Measurements from ENCODE around the gene FEZ2. TPM values are rescaled to one million over a fixed set of nuclear protein-coding genes. Genes with fewer than 3 reads are reported as not detected.
"Not testable (repeated sequence)": the region's sequence is repeated elsewhere in the genome, so short reads cannot be mapped to it uniquely, and the experiment has no call there.

FEZ2 gene
- total RNA-seq, 1 experiment from 2014 or later = 57.5 TPM

DNA sequence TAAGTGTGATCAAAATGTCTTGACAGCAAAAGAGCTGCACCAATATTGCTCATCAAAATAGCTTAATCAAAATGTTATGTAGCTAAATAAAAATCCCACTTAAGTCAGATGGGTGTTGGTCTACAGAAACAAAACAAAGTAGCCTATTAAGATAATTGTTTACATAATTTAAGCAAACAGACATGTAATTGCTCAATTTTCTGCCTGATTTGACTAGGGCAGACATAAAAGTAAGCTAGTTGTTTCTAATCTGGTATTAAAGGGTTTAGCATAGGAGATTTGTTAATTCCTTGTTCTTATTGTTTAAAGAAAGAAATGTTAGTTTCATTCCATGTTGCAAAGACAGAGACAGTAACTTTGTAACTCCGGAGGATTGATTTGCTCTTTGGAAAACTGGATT is 11.5 kb upstream of the FEZ2 start:
- CTCF ChIA-PET = no interaction called here
- no peaks in the 10 kb centered on the region for H3K36me3 ChIP-seq (ENCODE audit: insufficient read depth, low read length, poor library complexity, severe bottlenecking)
- H3K27ac ChIP-seq (ENCODE audit: low read depth, low read length, poor library complexity, severe bottlenecking) = no peak overlapping the region
- H3K4me3 ChIP-seq (ENCODE audit: low read depth, low read length, poor library complexity, severe bottlenecking) = no peak overlapping the region
- H3K27me3 ChIP-seq (replicated peaks; ENCODE audit: insufficient read depth, low read depth, low read length, poor library complexity) = no peaks in the 10 kb centered on the region
- intact Hi-C loops (cut with micrococcal nuclease; ENCODE audit: unreplicated experiment) = no loop called here
- BruUV-seq (replicated peaks) = no TSS peak
- peaks cover 4% of the 10 kb centered on the region for H3K4me1 ChIP-seq (ENCODE audit: insufficient read depth, low read length, poor library complexity, severe bottlenecking)
- TF ChIP-seq EZH2 (IDR thresholded peaks at IDR 0.05; ENCODE audit: borderline replicate concordance, low read depth, low read length, poor library complexity, severe bottlenecking) = no peak
- TF ChIP-seq, protein P1, sequence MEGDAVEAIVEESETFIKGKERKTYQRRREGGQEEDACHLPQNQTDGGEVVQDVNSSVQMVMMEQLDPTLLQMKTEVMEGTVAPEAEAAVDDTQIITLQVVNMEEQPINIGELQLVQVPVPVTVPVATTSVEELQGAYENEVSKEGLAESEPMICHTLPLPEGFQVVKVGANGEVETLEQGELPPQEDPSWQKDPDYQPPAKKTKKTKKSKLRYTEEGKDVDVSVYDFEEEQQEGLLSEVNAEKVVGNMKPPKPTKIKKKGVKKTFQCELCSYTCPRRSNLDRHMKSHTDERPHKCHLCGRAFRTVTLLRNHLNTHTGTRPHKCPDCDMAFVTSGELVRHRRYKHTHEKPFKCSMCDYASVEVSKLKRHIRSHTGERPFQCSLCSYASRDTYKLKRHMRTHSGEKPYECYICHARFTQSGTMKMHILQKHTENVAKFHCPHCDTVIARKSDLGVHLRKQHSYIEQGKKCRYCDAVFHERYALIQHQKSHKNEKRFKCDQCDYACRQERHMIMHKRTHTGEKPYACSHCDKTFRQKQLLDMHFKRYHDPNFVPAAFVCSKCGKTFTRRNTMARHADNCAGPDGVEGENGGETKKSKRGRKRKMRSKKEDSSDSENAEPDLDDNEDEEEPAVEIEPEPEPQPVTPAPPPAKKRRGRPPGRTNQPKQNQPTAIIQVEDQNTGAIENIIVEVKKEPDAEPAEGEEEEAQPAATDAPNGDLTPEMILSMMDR (conservative IDR thresholded peaks at IDR 0.05; ENCODE audit: low read depth, low read length) = no peak
- POLR2A ChIA-PET (ENCODE audit: low non-redundant PET) = no interaction called here
- no peak for DNase-seq (ENCODE audit: low spot score)
- H3K9me3 ChIP-seq (ENCODE audit: low read depth, low read length, poor library complexity, severe bottlenecking) = no peaks in the 10 kb centered on the region

- Histone ChIP-seq H3K4me1 (ENCODE audit: insufficient read depth, low read length, poor library complexity, severe bottlenecking) (no peaks in the 10 kb centered on the region), H3K36me3 (ENCODE audit: insufficient read depth, low read length, poor library complexity, severe bottlenecking) (no peaks in the 10 kb centered on the region), H3K9me3 (ENCODE audit: low read depth, low read length, poor library complexity, severe bottlenecking) (no peaks in the 10 kb centered on the region), H3K27ac (ENCODE audit: low read depth, low read length, poor library complexity, severe bottlenecking) (no peak overlapping the region), H3K27me3 (replicated peaks; ENCODE audit: insufficient read depth, low read depth, low read length, poor library complexity) (no peaks in the 10 kb centered on the region), H3K4me3 (ENCODE audit: low read depth, low read length, poor library complexity, severe bottlenecking) (no peak overlapping the region)
- ChIA-PET POLR2A (ENCODE audit: low non-redundant PET) (no interaction called here), CTCF (no interaction called here)
- intact Hi-C loops (cut with micrococcal nuclease; ENCODE audit: unreplicated experiment) = no loop called here
- BruUV-seq (replicated peaks) = no TSS peak
- TF ChIP-seq EZH2 (IDR thresholded peaks at IDR 0.05; ENCODE audit: borderline replicate concordance, low read depth, low read length, poor library complexity, severe bottlenecking) = no peak
- TF ChIP-seq, protein P1 (conservative IDR thresholded peaks at IDR 0.05; ENCODE audit: low read depth, low read length) = no peak
- no peak for DNase-seq (ENCODE audit: low spot score)
These were observed 10.0 kb upstream of the FEZ2 start for GRCh38 chr2:36607947-36608346.

DNA sequence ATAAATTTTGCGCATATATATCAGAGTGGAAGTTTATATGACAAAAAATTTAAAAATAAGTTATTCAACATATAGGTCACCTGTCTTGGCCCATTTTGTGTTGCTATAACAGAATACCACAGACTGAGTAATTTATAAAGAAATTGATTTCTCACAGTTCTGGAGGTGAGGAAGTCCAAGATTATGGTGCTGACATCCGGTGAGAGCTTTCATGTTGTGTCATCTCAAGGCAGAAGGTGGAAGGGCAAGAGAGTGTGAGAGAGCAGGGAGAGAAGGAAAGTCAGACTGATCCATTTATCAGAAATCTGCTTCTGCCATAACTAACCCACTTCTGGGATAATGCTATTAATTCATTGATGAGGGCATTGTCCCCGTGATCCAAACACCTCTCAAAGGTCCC is 9.0 kb upstream of the FEZ2 start:
- Histone ChIP-seq H3K4me1 (ENCODE audit: insufficient read depth, low read length, poor library complexity, severe bottlenecking) (no peaks in the 10 kb centered on the region), H3K4me3 (ENCODE audit: low read depth, low read length, poor library complexity, severe bottlenecking) (no peak overlapping the region), H3K27ac (ENCODE audit: low read depth, low read length, poor library complexity, severe bottlenecking) (no peak overlapping the region), H3K36me3 (ENCODE audit: insufficient read depth, low read length, poor library complexity, severe bottlenecking) (no peaks in the 10 kb centered on the region), H3K9me3 (ENCODE audit: low read depth, low read length, poor library complexity, severe bottlenecking) (no peaks in the 10 kb centered on the region), H3K27me3 (replicated peaks; ENCODE audit: insufficient read depth, low read depth, low read length, poor library complexity) (no peaks in the 10 kb centered on the region)
- DNase-seq (ENCODE audit: low spot score) = no peak
- no TSS peak for BruUV-seq (replicated peaks)
- intact Hi-C loops (cut with micrococcal nuclease; ENCODE audit: unreplicated experiment) = no loop called here
- ChIA-PET POLR2A (ENCODE audit: low non-redundant PET) (no interaction called here), CTCF (no interaction called here)
- TF ChIP-seq EZH2 (IDR thresholded peaks at IDR 0.05; ENCODE audit: borderline replicate concordance, low read depth, low read length, poor library complexity, severe bottlenecking) = no peak

DNA sequence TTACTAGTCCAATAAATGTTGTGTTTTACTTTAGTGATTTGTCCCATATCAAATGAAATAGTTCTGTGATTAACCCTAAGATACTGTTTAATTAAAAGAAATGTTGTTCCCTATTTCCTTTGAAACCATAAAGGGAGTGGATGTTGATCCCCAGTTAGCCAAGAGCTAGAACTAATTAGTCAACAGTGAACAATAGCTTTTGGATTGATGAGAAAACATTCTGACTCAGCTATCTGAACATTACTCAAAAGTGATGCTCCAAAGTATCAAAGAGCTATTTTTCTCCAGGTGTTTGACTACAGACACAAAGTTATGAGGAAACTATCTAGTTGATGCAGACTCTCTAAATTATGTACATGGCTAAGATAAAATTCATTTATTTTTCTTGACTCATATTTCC is 7.3 kb upstream of the FEZ2 start:
- POLR2A ChIA-PET (ENCODE audit: low non-redundant PET) = no interaction called here
- DNase-seq (ENCODE audit: low spot score) = no peak
- Histone ChIP-seq H3K27ac (ENCODE audit: low read depth, low read length, poor library complexity, severe bottlenecking) (no peak overlapping the region), H3K27me3 (replicated peaks; ENCODE audit: insufficient read depth, low read depth, low read length, poor library complexity) (no peaks in the 10 kb centered on the region), H3K36me3 (ENCODE audit: insufficient read depth, low read length, poor library complexity, severe bottlenecking) (no peaks in the 10 kb centered on the region), H3K4me1 (ENCODE audit: insufficient read depth, low read length, poor library complexity, severe bottlenecking) (no peaks in the 10 kb centered on the region), H3K9me3 (ENCODE audit: low read depth, low read length, poor library complexity, severe bottlenecking) (no peaks in the 10 kb centered on the region), H3K4me3 (ENCODE audit: low read depth, low read length, poor library complexity, severe bottlenecking) (no peak overlapping the region)
- BruUV-seq (replicated peaks) = no TSS peak
- CTCF ChIA-PET = no interaction called here
- TF ChIP-seq EZH2 (IDR thresholded peaks at IDR 0.05; ENCODE audit: borderline replicate concordance, low read depth, low read length, poor library complexity, severe bottlenecking) = no peak
- intact Hi-C loops (cut with micrococcal nuclease; ENCODE audit: unreplicated experiment) = no loop called here

- H3K9me3 ChIP-seq (ENCODE audit: low read depth, low read length, poor library complexity, severe bottlenecking); intact Hi-C loops (cut with micrococcal nuclease; ENCODE audit: unreplicated experiment); H3K27me3 ChIP-seq (replicated peaks; ENCODE audit: insufficient read depth, low read depth, low read length, poor library complexity); H3K36me3 ChIP-seq (ENCODE audit: insufficient read depth, low read length, poor library complexity, severe bottlenecking); BruUV-seq (replicated peaks); H3K27ac ChIP-seq (ENCODE audit: low read depth, low read length, poor library complexity, severe bottlenecking); POLR2A ChIA-PET (ENCODE audit: low non-redundant PET); DNase-seq (ENCODE audit: low spot score); H3K4me1 ChIP-seq (ENCODE audit: insufficient read depth, low read length, poor library complexity, severe bottlenecking); H3K4me3 ChIP-seq (ENCODE audit: low read depth, low read length, poor library complexity, severe bottlenecking); CTCF ChIA-PET: not testable (repeated sequence)
These were observed 5.7 kb upstream of the FEZ2 start for GRCh38 chr2:36603629-36604028.

All from A673 (cell line).